Measurements from ENCODE around the gene PLA2G4F. TPM values are rescaled to one million over a fixed set of nuclear protein-coding genes. Genes with fewer than 3 reads are reported as not detected.
"Not testable (repeated sequence)": the region's sequence is repeated elsewhere in the genome, so short reads cannot be mapped to it uniquely, and the experiment has no call there.

PLA2G4F gene
- total RNA-seq, 1 donor from 2014 or later: not detected

GRCh38 chr15:42097018-42097417, 59.4 kb downstream of the PLA2G4F start:
- DNase-seq: no peak

- DNase-seq: no peak
Observed at GRCh38 chr15:42094512-42094963, 61.9 kb downstream of the PLA2G4F start, which contains the start of gene PLA2G4D. PLA2G4D (minus strand) TSS chr15:42094562; CDS start chr15:42094459, 103 bp downstream.

DNA sequence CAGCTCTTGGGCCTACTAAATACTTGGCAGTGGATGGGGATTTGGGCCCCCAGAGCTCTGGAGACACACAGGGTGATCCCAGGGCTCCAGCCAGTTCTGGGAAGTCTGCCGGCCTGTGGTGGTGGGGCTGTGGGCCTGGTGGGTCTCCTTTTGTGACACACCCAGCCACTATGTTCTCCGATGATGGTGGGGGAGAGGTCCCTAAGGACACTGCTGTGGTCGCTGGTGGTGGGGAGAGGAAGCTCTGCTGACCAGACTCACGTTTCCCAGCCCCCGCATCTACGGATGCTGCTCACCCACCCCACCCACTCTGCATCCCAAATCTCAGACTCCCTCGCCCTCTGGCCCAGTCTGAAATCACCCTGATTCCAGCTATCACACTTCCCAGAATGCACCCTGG, 62.5 kb downstream of the PLA2G4F start:
- no peak for DNase-seq

DNA sequence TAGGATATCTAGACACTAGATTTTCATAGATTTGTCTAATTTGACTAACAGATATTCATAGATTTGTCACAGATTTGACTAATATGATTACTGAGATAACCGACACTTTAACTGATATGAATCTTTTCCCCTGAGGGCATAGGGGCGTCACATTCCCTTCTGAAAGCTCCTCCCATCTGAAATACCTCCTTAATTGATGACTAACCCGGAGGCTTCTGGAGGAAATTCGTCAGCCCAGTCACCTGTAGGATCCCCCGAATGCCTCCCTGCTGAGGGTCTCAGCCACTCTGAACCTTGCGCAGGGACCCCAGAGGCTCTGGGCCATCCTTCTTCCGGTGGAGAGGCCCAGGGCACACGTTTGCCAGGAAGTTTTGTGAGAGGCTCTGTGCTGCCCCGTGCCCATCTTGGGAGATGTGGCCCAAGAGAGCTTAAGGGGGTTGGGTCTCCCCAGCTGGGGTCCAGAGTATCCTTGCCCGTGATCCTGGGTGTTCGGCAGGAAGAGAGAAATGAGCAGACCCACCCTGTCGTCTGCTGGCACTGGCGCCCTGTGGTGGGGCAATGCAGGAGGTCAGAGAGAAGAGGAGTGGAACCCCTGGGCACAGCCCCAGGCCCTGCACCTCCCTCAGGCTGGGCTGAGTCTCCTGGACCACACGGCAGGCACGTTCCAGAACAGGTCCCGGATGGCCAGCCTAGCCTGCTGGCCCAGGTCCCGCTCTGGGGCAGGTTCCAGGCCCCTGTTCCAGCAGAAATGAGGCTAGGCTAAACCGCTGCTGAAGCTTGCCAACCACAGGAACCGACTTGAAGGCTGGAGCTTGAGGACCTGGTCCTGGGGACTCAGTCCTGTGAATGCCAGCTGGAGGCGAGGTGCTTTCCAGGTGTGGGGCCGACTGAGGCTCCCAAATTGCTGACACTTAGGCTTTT, 63.8 kb downstream of the PLA2G4F start:
- peak; percentile 13 for DNase-seq

DNA sequence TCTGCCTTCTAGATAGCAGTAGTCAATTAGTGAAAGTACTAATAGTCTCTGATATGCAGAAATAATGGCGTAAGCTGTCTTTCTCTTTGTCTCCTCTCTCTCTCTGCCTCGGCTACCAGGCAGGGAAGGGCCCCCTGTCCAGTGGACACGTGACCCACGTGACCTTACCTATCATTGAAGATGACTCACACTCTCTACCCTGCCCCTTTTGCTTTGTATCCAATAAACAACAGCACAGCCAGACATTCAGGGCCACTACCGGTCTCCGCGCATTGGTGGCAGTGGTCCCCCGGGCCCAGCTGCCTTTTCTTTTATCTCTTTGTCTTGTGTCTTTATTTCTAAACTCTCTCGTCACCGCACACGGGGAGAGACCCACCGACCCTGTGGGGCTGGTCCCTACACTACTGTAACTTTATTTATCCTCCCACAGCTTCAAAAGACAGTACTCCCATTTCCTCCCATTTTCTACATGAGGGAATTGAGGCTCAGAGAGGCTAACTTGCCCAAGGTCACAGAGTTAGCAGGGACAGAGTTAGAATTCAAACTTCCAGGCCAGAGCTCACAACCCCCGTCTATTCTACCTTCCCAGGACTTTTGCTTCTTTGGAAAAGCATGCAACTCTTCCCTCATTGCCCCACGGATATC, 64.6 kb downstream of the PLA2G4F start:
- DNase-seq: not testable (repeated sequence)

GRCh38 chr15:42090781-42091180, 65.7 kb downstream of the PLA2G4F start:
- DNase-seq: no peak

DNA sequence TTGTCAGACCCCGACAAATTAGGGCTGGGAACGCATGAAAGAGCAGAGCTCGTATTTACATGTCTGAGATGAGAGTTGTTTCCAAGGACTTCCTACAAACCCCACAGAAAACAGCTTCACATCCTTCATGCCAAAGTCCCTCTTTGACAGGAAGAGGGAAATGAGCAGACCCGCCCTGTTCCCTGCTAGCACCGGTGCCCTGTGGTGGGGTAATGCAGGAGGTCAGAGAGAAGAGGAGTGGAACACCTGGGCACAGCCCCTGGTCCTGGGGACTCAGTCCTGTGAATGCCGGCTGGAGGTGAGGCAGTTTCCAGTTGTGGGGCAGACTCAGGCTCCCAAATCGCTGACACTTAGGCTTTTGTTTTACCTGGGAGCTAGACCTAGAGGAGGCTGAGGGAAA, 66.1 kb downstream of the PLA2G4F start:
- DNase-seq: no peak

DNA sequence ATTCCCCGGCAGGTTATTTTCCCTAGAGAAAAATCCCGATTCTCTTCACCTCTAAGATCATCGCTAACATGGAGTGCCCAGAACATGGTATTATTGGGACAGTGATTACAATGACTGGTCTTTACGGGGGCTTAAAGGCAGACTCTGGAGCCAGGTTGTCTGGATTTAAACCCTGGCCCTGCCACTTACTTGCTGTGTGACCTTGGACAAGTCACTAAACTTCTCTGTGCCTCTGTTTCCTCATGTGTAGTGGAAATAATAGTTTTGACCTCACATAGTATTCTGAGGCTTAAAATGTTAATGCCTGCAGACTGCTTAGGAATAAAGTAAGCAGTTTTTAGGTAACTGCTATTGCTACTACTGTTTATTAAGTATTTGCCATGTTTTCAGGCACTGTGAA, 66.5 kb downstream of the PLA2G4F start:
- DNase-seq: no peak

Small RNA genes within 50 kb of the gene (small RNA-seq; reads per million reads assigned to genes)
- 0.26 reads per million for gene MIR627

Other genes starting within 250 kb of the PLA2G4F start
- 2.2 TPM for gene EHD4, start 184.1 kb downstream of the PLA2G4F start, total RNA-seq
- gene PLA2G4E, start 135.6 kb downstream of the PLA2G4F start, total RNA-seq: not detected
- not detected for gene PLA2G4D, start 62.1 kb downstream of the PLA2G4F start, total RNA-seq
- gene VPS39, start 51.7 kb upstream of the PLA2G4F start, total RNA-seq: 52.3 TPM
- gene GANC, start 116.6 kb upstream of the PLA2G4F start, total RNA-seq: 13.6 TPM
- 67.4 TPM for gene TMEM87A, start 116.8 kb upstream of the PLA2G4F start, total RNA-seq
- 1.1 TPM for gene CAPN3, start 202.9 kb upstream of the PLA2G4F start, total RNA-seq